Stimulated activated CD8-positive, alpha-beta memory T cell treated with anti-CD3 and anti-CD28 coated beads, Interleukin-12 subunit alpha, Interleukin-12 subunit beta, amount 100 ng/mL, for 24 hours (primary cell): ENCODE data around the gene NGEF.
"Not testable (repeated sequence)": the region's sequence is repeated elsewhere in the genome, so short reads cannot be mapped to it uniquely, and the experiment has no call there.

Experiments used
- DNase-seq: peaks from one replicate; pipeline ENCODE4 v3.0.0-alpha.2; 2020; ENCODE audit errors: extremely low read depth

Gene NGEF

GRCh38 chr2:233021771-233022170 is 8.7 kb upstream of the NGEF start:
- no peak for DNase-seq

GRCh38 chr2:233020454-233020853 is 7.4 kb upstream of the NGEF start:
- no peak for DNase-seq

- not testable (repeated sequence) for DNase-seq
Measured at GRCh38 chr2:233019610-233020009, 6.6 kb upstream of the NGEF start.

- DNase-seq: no peak
Measured at GRCh38 chr2:233017947-233018346, 4.9 kb upstream of the NGEF start.

- DNase-seq: no peak
Measured at GRCh38 chr2:233015019-233015645, 2.1 kb upstream of the NGEF start.

GRCh38 chr2:233013650-233014049 is 594 bp upstream of the NGEF start:
- DNase-seq: no peak

GRCh38 chr2:233012301-233012971 is 620 bp downstream of the NGEF start:
- DNase-seq: no peak

GRCh38 chr2:233011702-233012131 is 1.3 kb downstream of the NGEF start:
- no peak for DNase-seq

- DNase-seq: no peak
Measured at GRCh38 chr2:233011268-233011650, 1.8 kb downstream of the NGEF start.

GRCh38 chr2:233010569-233011267 is 2.3 kb downstream of the NGEF start:
- no peak for DNase-seq

- DNase-seq: no peak
Measured at GRCh38 chr2:233009661-233010060, 3.4 kb downstream of the NGEF start.

- DNase-seq: no peak
Measured at GRCh38 chr2:233007739-233008138, 5.3 kb downstream of the NGEF start.

- DNase-seq: no peak
Measured at GRCh38 chr2:233007270-233007669, 5.8 kb downstream of the NGEF start.

GRCh38 chr2:233006648-233007047 is 6.4 kb downstream of the NGEF start:
- no peak for DNase-seq

- DNase-seq: no peak
Measured at GRCh38 chr2:233005096-233005495, 8.0 kb downstream of the NGEF start.

GRCh38 chr2:233003658-233004555 is 9.1 kb downstream of the NGEF start:
- no peak for DNase-seq

- DNase-seq: no peak
Measured at GRCh38 chr2:233002829-233003657, 10.0 kb downstream of the NGEF start.

GRCh38 chr2:233000886-233001750 is 11.9 kb downstream of the NGEF start:
- no peak for DNase-seq

- no peak for DNase-seq
Measured at GRCh38 chr2:232999354-232999753, 13.7 kb downstream of the NGEF start.

GRCh38 chr2:232998666-232998985 is 14.4 kb downstream of the NGEF start:
- DNase-seq: no peak
